Peyer's patch (tissue), 4 donors: ENCODE data around the gene SRPRB. TPM values are rescaled to one million over a fixed set of nuclear protein-coding genes. Genes with fewer than 3 reads are reported as not detected.
A peak's percentile ranks its signal among the peaks of the same experiment; 100 is the strongest.

Experiments used
- DNase-seq, 3 donors: peaks; one replicate each; pipeline ENCODE4 v3.0.0-alpha.2; 2017 to 2019
- H3K27ac ChIP-seq, 4 donors: fragments of 200-600 bp; sonication (generic); one replicate each; pipeline ENCODE4 v1.5.1; 2016 to 2019
- H3K27me3 ChIP-seq, 2 donors: fragments of 200-600 bp; sonication (generic); one replicate each; pipeline ENCODE4 v1.5.1; 2019
- H3K36me3 ChIP-seq, 3 donors: fragments of 200-600 bp; sonication (generic); one replicate each; pipeline ENCODE4 v1.5.1; 2016 to 2019
- H3K4me1 ChIP-seq, 4 donors: fragments of 200-600 bp; sonication (generic); one replicate each; pipeline ENCODE4 v1.5.1; 2016 to 2019
- H3K4me3 ChIP-seq, 4 donors: fragments of 200-600 bp; sonication (generic); 1 replicate in 3 of 4; 2 replicates in 1 of 4; pipeline ENCODE4 v1.5.1; 2016 to 2019; ENCODE audit warnings: mild to moderate bottlenecking in 1 of 4
- H3K9me3 ChIP-seq, 4 donors: fragments of 200-600 bp; sonication (generic); one replicate each; pipeline ENCODE4 v1.5.1; 2016 to 2019; ENCODE audit warnings: mild to moderate bottlenecking in 1 of 4
- POLR2A ChIP-seq, 2 donors: fragments of 450-650 bp; IDR thresholded peaks; one replicate each; pipeline ENCODE4 v1.5.1; 2017; ENCODE audit warnings: antibody characterized with exemption in 2 of 2, mild to moderate bottlenecking in 2 of 2, moderate library complexity in 2 of 2
- total RNA-seq, 4 donors: library from RNA; depleted of rRNA; stranded (reverse); fragments of >200 nt; gene quantifications; one replicate each; pipeline ENCODE4 v1.1.0, GENCODE V29; 2016
- TF ChIP-seq, protein P1 (sequence below), 6 experiments: fragments of 450-650 bp in 4 of 6; fragments of 200-600 bp in 2 of 6; sonication (generic) in 1 of 6; IDR thresholded peaks; one replicate each; pipeline ENCODE4 v1.5.1; 2017 to 2019; ENCODE audit warnings: antibody characterized with exemption in 6 of 6, mild to moderate bottlenecking in 3 of 6, moderate library complexity in 1 of 6

SRPRB gene
- 10 to 100 TPM in 2 of 4 donors, 1 to 10 TPM in 2; 5.0 to 15.6 (median 10.1) TPM for total RNA-seq

GRCh38 chr3:133805702-133806475 lies at the start of gene SRPRB:
SRPRB (plus strand) TSS chr3:133805815; CDS start chr3:133805849, 34 bp downstream.
- peak; percentile 93 to 98 (median 94) for DNase-seq
- Histone ChIP-seq H3K4me1 (peaks cover 0 to 5% (median 3%) of the 10 kb centered on the region in 4 donors), H3K4me3 (peak within 1 kb of the TSS; percentile 74 to 97 (median 86)), H3K27ac (peak within 1 kb of the TSS; percentile 58 to 88 (median 76)), H3K27me3 (no peaks in the 10 kb centered on the region), H3K36me3 (peaks cover 0 to 17% (median 0%) of the 10 kb centered on the region in 3 donors), H3K9me3 (no peaks in the 10 kb centered on the region)
- TF ChIP-seq, protein P1, sequence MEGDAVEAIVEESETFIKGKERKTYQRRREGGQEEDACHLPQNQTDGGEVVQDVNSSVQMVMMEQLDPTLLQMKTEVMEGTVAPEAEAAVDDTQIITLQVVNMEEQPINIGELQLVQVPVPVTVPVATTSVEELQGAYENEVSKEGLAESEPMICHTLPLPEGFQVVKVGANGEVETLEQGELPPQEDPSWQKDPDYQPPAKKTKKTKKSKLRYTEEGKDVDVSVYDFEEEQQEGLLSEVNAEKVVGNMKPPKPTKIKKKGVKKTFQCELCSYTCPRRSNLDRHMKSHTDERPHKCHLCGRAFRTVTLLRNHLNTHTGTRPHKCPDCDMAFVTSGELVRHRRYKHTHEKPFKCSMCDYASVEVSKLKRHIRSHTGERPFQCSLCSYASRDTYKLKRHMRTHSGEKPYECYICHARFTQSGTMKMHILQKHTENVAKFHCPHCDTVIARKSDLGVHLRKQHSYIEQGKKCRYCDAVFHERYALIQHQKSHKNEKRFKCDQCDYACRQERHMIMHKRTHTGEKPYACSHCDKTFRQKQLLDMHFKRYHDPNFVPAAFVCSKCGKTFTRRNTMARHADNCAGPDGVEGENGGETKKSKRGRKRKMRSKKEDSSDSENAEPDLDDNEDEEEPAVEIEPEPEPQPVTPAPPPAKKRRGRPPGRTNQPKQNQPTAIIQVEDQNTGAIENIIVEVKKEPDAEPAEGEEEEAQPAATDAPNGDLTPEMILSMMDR (IDR thresholded peaks at IDR 0.05), result peak in 1 of 6 experiments; percentile 19
- peak; percentile 41 to 72 for TF ChIP-seq POLR2A (IDR thresholded peaks at IDR 0.05)

DNA sequence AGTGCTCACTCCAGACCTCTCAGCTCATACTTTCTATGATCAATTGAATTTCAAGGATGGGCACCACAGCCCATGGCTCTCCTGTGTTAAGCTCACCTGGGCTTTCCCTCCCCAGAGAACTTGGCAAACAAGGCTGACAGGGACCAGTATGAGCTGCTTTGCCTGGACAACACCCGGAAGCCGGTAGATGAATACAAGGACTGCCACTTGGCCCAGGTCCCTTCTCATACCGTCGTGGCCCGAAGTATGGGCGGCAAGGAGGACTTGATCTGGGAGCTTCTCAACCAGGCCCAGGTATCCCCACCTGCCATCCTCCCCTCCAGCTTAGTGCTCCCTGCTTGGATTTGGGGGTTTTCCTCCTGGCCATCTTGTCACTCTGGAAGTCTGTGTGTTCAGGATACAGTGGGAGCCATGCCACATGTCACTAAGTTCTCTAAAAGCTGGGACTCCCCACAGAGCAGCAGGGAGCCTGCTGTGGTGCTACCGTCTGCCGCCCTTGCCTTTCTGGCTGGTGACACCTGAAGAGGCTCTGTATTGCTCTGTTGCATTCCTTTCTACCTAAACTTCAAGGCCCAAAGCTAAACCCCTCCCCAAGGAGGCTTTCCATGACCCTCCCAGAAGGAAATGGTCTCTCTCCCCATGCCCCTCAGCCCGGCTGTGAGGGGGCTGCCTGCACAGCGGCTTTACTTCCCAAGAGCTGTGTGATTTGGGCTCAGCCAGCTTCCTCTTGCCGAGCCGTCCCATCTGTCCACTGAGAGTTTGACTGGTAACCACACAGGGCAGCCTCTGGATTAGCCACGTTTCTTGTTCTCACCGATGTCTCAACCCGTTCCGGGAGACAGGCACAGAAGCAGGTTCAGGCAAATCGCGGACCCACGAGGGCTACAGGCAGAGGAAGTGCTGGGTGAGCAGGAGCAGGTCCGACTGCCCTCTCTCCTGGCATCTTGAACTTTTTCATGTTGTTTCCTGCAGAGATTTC lies 48.6 kb upstream of the SRPRB start:
- no peak overlapping the region for H3K27ac ChIP-seq
- TF ChIP-seq POLR2A (IDR thresholded peaks at IDR 0.05), result no peak
- TF ChIP-seq, protein P1 (IDR thresholded peaks at IDR 0.05), result no peak
- DNase-seq, result no peak
- no peaks in the 10 kb centered on the region for H3K36me3 ChIP-seq
- H3K27me3 ChIP-seq, result no peaks in the 10 kb centered on the region
- H3K4me1 ChIP-seq, result no peaks in the 10 kb centered on the region
- no peaks in the 10 kb centered on the region for H3K9me3 ChIP-seq
- H3K4me3 ChIP-seq, result no peak overlapping the region

GRCh38 chr3:133757701-133758567 lies 47.7 kb upstream of the SRPRB start:
- no peak for TF ChIP-seq POLR2A (IDR thresholded peaks at IDR 0.05)
- TF ChIP-seq, protein P1 (IDR thresholded peaks at IDR 0.05), result no peak
- H3K4me3 ChIP-seq, result no peak overlapping the region

DNA sequence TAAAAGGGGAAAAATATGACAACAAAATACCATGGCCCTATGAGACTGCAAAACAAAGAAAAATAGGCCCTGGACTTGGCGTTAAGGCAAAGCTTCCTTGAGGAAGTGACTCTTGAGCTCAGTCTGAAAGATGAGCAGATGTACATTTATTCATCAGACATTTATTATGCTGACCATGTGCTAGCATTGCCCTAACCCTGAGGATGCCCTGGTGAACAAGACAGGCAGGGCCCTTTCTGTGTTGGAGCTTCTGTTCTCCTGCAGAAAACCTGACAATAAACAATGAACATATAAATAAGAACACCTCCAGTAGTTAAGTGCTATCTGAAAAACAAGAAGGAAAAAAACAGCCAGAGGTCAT lies 47.1 kb upstream of the SRPRB start:
- Histone ChIP-seq H3K27ac (no peak overlapping the region), H3K4me1 (no peaks in the 10 kb centered on the region), H3K36me3 (no peaks in the 10 kb centered on the region), H3K4me3 (no peak overlapping the region), H3K9me3 (no peaks in the 10 kb centered on the region), H3K27me3 (no peaks in the 10 kb centered on the region)
- no peak for TF ChIP-seq POLR2A (IDR thresholded peaks at IDR 0.05)
- TF ChIP-seq, protein P1 (IDR thresholded peaks at IDR 0.05), result no peak
- no peak for DNase-seq

More at GRCh38 chr3:133757701-133758567, 47.7 kb upstream of the SRPRB start:
- DNase-seq, result no peak
- H3K27ac ChIP-seq, result no peak overlapping the region
- H3K4me1 ChIP-seq, result no peaks in the 10 kb centered on the region
- H3K27me3 ChIP-seq, result no peaks in the 10 kb centered on the region
- no peaks in the 10 kb centered on the region for H3K36me3 ChIP-seq
- H3K9me3 ChIP-seq, result no peaks in the 10 kb centered on the region
